Mucosa of rectum (tissue), 2 donors: ENCODE measurements around the gene TEAD1.
"Not testable (repeated sequence)": the region's sequence is repeated elsewhere in the genome, so short reads cannot be mapped to it uniquely, and the experiment has no call there.

Experiments
- H3K27ac ChIP-seq, 2 donors: one replicate each; pipeline ENCODE4 v1.7.0; 2013; ENCODE audit warnings: inconsistent platforms in 2 of 2, low read depth in 2 of 2, low read length in 2 of 2
- H3K27me3 ChIP-seq, 2 donors: one replicate each; pipeline ENCODE4 v1.7.0; 2013; ENCODE audit warnings: low read length in 2 of 2; ENCODE audit not compliant: control insufficient read depth in 2 of 2, insufficient read depth in 2 of 2
- H3K36me3 ChIP-seq, 2 donors: one replicate each; pipeline ENCODE4 v1.7.0; 2013; ENCODE audit warnings: low read length in 2 of 2; ENCODE audit not compliant: control insufficient read depth in 2 of 2, insufficient read depth in 2 of 2
- H3K4me1 ChIP-seq, 2 donors: one replicate each; pipeline ENCODE4 v1.7.0; 2013; ENCODE audit warnings: low read length in 2 of 2, mild to moderate bottlenecking in 1 of 2; ENCODE audit not compliant: control insufficient read depth in 2 of 2, insufficient read depth in 2 of 2
- H3K4me3 ChIP-seq, 2 donors: one replicate each; pipeline ENCODE4 v1.7.0; 2013; ENCODE audit warnings: low read length in 2 of 2
- H3K9ac ChIP-seq, 2 donors: one replicate each; pipeline ENCODE4 v1.7.0; 2013; ENCODE audit warnings: low read length in 2 of 2, low read depth in 1 of 2, mild to moderate bottlenecking in 1 of 2
- H3K9me3 ChIP-seq, 2 donors: one replicate each; pipeline ENCODE4 v1.7.0; 2013; ENCODE audit warnings: low read length in 2 of 2; ENCODE audit not compliant: control insufficient read depth in 2 of 2
- donor health status: healthy.
- donor health status: Normal muscosa, but diverticular disease.

The TEAD1 gene

GRCh38 chr11:12864316-12865156, 190.3 kb downstream of the TEAD1 start:
- no peaks in the 10 kb centered on the region for H3K9me3 ChIP-seq
- H3K4me1 ChIP-seq, result peaks cover 0 to 4% of the 10 kb centered on the region in 2 donors
- H3K27me3 ChIP-seq, result no peaks in the 10 kb centered on the region
- no peak overlapping the region for H3K27ac ChIP-seq
- no peak overlapping the region for H3K4me3 ChIP-seq
- H3K9ac ChIP-seq, result no peak overlapping the region
- no peaks in the 10 kb centered on the region for H3K36me3 ChIP-seq

GRCh38 chr11:12865863-12866595, 191.8 kb downstream of the TEAD1 start:
- Histone ChIP-seq H3K36me3 (no peaks in the 10 kb centered on the region), H3K27me3 (no peaks in the 10 kb centered on the region), H3K9ac (no peak overlapping the region), H3K27ac (no peak overlapping the region), H3K4me3 (no peak overlapping the region), H3K9me3 (no peaks in the 10 kb centered on the region), H3K4me1 (no peaks in the 10 kb centered on the region)

DNA sequence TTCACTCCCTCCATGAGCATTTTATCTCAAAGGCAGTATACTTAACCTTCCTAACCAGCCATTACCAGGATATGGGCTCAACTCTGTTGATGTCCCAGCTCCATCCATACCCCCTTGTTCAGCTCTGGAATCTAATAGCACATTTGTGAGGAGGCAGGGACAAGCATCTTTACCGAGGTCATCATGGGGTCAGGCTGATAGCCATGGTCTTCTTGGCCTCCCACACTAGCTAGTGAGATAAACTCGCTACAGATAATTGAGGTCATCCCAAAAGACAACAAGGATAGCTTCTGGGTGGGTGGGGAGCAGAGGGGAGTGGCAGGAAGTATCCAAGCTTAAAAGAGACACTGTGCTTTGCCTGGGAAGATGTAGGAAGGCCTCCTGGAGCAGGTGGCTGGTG, 193.3 kb downstream of the TEAD1 start:
- H3K27ac ChIP-seq, result no peak overlapping the region
- H3K9me3 ChIP-seq, result no peaks in the 10 kb centered on the region
- H3K27me3 ChIP-seq, result no peaks in the 10 kb centered on the region
- no peak overlapping the region for H3K4me3 ChIP-seq
- H3K36me3 ChIP-seq, result no peaks in the 10 kb centered on the region
- H3K9ac ChIP-seq, result no peak overlapping the region
- no peaks in the 10 kb centered on the region for H3K4me1 ChIP-seq

DNA sequence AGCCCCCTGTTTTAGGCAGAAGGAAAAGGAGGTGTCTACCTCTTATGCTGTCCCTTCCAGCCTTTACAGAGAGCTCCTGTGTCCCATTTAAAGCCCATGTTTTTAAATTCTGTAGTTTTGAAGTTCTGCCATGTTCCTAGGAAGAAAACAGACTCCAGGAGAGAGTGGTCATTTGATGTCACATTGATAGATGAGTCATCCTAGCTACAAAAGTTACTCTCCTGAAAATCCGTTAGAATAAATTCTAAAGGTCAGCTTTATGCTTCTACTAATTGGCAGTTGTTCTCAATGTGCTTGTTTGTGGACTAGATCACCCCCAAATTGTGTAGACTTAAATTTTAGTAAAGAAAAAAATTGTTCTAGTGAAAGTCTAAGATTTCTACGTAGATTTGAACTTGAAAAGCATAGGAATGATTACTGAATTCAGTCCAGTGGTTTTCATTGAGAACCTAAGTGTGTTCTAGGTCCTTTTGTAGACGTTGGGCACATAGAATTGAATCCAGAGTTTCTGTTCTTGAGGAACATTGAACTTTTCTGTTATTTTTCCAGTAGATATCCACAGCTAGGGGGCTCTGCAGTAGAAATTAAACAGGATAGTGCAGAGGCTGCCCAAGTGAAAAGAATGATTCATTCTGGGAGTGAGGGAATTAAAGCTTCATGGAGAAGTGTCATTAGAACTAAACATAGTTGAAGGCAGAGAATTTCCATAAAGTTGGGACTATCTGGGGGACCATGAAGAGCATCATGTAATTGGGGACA, 194.3 kb downstream of the TEAD1 start:
- no peak overlapping the region for H3K9ac ChIP-seq
- no peak overlapping the region for H3K27ac ChIP-seq
- no peaks in the 10 kb centered on the region for H3K27me3 ChIP-seq
- H3K4me1 ChIP-seq, result no peaks in the 10 kb centered on the region
- H3K9me3 ChIP-seq, result no peaks in the 10 kb centered on the region
- no peaks in the 10 kb centered on the region for H3K36me3 ChIP-seq
- H3K4me3 ChIP-seq, result no peak overlapping the region

GRCh38 chr11:12871241-12871640, 197.0 kb downstream of the TEAD1 start:
- Histone ChIP-seq H3K36me3 (no peaks in the 10 kb centered on the region), H3K27me3 (no peaks in the 10 kb centered on the region), H3K4me3 (no peak overlapping the region), H3K9me3 (no peaks in the 10 kb centered on the region), H3K27ac (no peak overlapping the region), H3K4me1 (no peaks in the 10 kb centered on the region), H3K9ac (no peak overlapping the region)

GRCh38 chr11:12871788-12872321, 197.6 kb downstream of the TEAD1 start:
- no peak overlapping the region for H3K27ac ChIP-seq
- no peaks in the 10 kb centered on the region for H3K9me3 ChIP-seq
- no peak overlapping the region for H3K9ac ChIP-seq
- no peaks in the 10 kb centered on the region for H3K36me3 ChIP-seq
- H3K27me3 ChIP-seq, result no peaks in the 10 kb centered on the region
- no peaks in the 10 kb centered on the region for H3K4me1 ChIP-seq
- no peak overlapping the region for H3K4me3 ChIP-seq

DNA sequence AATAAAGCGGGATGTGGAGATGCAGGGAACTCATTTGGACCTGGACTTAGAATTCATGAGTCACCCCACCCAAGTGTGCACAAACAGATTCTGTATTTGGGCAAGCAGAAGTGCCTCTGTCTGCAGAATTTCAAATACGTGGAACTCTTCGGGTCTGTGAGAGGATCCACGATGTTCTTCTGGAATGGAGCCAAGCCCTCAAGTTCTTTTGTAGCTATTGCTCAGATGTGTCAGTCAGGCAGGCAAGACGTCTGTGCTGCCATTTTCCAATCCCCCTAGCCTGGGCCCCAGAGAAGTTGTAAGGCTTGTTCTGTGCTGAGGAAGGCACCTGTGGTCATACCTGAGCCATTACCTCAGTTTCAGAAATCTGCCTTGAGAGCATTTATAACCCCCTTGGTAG, 202.1 kb downstream of the TEAD1 start:
- H3K27ac ChIP-seq, result no peak overlapping the region
- H3K36me3 ChIP-seq, result no peaks in the 10 kb centered on the region
- H3K27me3 ChIP-seq, result no peaks in the 10 kb centered on the region
- no peaks in the 10 kb centered on the region for H3K9me3 ChIP-seq
- H3K9ac ChIP-seq, result no peak overlapping the region
- no peaks in the 10 kb centered on the region for H3K4me1 ChIP-seq
- no peak overlapping the region for H3K4me3 ChIP-seq

DNA sequence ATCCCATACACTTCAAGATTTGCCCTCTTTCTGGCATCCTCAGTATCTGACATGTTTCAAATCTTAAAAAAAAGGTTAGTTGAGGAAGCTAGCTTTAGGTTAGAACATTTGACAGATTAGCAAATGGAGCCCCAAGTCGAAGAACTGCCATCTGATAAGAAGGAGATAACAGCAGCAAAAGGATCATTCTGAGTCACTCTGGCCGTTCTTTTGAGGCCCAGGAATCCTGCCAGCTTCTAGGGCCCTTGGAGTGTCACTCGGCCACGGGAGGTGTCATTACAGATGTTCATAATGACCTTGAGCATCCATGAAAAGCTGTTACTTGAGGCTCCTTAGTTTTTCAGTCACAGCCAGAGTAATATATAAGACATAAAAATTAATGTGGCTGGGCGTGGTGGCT, 202.8 kb downstream of the TEAD1 start:
- Histone ChIP-seq H3K9me3 (no peaks in the 10 kb centered on the region), H3K4me3 (no peak overlapping the region), H3K4me1 (no peaks in the 10 kb centered on the region), H3K27ac (no peak overlapping the region), H3K9ac (no peak overlapping the region), H3K36me3 (peaks cover under 1 to 5% of the 10 kb centered on the region in 2 donors), H3K27me3 (no peaks in the 10 kb centered on the region)

- not testable (repeated sequence) for H3K9me3 ChIP-seq, H3K9ac ChIP-seq, H3K27ac ChIP-seq, H3K4me1 ChIP-seq, H3K36me3 ChIP-seq, H3K4me3 ChIP-seq, H3K27me3 ChIP-seq
Observed at GRCh38 chr11:12877508-12877907, 203.3 kb downstream of the TEAD1 start.

DNA sequence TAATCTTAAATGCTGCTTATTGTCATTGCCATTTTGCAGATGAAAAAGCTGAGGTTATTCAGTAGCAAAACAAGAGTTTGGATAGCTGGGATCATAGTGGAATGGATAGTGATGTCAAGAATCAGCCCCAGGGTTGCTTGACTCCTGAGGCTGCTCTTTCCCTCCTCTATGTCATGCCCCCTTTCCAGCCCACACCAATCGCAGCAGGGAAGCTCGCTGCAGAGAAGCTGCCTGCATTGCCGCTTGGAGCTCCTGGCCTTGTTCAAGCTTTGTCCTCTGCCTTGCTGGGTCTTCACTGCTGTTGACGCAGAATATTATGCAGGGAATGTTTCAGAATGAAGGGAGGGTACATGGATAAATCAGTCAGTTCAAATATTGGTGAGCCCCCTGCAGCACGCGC, 206.1 kb downstream of the TEAD1 start:
- Histone ChIP-seq H3K27ac (no peak overlapping the region), H3K9me3 (no peaks in the 10 kb centered on the region), H3K9ac (no peak overlapping the region), H3K36me3 (peaks cover 4 to 17% of the 10 kb centered on the region in 2 donors), H3K4me1 (no peaks in the 10 kb centered on the region), H3K27me3 (no peaks in the 10 kb centered on the region), H3K4me3 (no peak overlapping the region)
